Measurements from ENCODE around the gene SDK2.

Gene SDK2

DNA sequence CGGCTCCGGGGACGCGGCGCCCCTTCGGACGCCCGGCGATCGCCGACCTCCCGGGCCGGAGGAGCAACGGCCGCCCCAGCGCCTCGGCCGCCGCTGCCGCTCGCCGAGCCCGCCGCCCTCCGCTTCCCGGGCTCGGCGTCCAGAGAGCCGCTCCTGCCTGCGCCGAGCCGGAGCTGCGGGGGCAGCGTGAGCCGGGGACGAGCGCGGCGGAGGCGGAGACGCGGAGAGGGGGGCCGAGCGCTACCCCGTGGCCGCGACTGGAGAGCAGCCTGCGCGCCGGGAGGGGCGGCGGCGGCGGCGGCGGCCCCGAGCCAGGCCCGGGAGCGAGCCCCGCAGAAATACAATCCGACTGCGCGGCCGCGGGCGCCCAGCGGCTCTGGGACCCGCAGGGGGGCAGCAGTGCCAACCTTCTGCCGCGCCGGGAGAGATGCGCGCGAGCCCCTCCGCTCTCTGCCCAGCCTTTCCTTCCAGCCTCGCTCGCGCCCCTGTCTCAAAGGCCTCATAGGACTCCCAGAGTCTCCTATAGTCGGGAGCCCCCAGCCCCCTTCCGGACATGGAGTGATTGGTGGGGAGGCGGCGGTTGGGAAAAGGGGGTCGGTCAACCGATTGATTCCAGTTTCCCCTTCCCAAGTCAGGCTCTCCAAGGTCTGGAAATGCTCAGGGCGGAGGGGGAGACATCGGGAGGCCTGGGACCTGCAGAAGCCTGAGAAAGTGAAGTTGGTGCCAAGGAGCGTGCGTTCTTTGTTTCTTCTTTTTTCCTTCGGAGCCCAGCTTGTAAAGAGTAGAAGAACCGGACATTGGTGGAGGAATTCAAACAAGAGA, 1.0 kb upstream of the SDK2 start:
- no peak overlapping the region for H3K27ac Mint-ChIP-seq
- peak overlapping the region; percentile 73 for H3K4me3 Mint-ChIP-seq
- no peaks in the 10 kb centered on the region for H3K9me3 Mint-ChIP-seq
- H3K4me1 Mint-ChIP-seq: peaks cover 18% of the 10 kb centered on the region
- no peaks in the 10 kb centered on the region for H3K36me3 Mint-ChIP-seq
- no peaks in the 10 kb centered on the region for H3K27me3 Mint-ChIP-seq

DNA sequence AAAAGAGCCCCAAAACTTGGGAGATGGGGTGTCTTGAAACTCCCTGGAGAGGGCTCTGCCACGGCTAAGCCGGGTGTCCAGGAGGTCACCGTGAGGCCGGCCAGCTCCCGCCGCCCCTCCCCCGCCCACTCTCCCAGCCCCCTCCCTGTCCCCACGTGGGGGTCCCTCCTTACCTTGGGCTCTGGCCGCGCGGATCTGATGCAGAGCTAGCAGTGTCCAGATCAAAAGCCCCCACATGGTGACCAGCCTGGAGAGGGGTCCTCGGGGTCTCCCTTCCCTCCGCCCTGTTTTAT, 447 bp downstream of the SDK2 start:
- Mint-ChIP-seq H3K4me1 (peaks cover 12% of the 10 kb centered on the region), H3K9me3 (no peaks in the 10 kb centered on the region), H3K27ac (no peak overlapping the region), H3K4me3 (peak overlapping the region; percentile 89), H3K27me3 (no peaks in the 10 kb centered on the region), H3K36me3 (no peaks in the 10 kb centered on the region)

DNA sequence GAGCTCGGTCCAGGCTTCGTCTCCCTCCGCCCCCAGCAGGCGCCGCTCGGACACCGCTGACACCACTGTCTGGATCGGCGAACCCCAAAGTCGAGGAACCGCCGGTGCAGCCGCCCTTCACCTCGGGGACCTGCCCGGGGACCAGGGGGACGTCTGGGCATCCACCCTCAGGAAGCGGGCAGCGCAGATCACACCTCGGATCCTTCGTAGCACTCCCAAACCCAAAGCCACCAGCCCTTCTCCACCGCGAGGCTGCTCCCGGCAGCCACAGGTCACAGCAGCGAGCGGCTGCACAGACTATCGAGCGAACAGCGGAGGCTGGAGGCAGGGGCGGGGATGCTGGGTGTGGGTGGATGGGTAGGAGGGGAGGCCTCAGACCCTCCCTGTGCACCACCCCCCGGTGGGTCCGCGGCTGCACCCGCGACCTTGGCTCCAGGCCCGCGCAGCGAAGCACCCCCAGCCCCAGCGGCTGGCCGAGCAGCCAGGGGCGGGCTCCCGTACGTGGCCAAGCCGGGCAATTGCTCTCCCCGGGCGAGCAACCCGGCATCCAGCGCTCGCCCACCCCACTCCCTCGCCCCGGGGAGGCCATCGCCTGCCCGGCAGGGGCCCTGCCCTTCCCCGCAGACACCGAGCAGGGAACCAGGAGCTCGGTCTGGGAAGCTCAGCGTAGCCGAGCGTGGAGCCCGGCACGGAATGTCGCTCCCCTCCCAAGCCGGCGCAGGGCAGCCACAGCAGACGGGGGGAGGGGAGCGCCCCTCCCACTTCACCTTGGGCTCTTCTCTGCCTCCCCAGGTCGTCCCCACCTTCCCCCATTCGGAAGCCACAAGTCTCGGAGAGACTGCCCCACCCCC, 1.0 kb downstream of the SDK2 start:
- Mint-ChIP-seq H3K4me1 (peaks cover 12% of the 10 kb centered on the region), H3K9me3 (no peaks in the 10 kb centered on the region), H3K4me3 (peak overlapping the region; percentile 89), H3K27ac (no peak overlapping the region), H3K36me3 (no peaks in the 10 kb centered on the region), H3K27me3 (no peaks in the 10 kb centered on the region)

DNA sequence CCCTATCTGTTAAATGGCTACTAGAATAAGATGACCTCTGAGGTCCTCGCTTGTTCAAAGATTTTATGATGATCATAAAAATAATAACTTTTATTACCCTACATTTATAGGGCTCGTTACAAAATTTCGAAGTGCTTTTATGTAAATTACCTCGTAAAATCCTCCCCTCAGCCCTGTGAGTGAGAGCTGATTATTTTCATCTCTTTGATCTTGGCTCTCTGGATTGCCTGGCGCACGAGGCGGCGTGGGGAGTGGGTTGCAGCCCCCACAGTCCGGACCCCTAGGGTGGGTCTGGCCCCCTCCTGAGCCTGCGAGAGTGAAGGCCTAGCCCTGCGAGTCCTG, 1.6 kb downstream of the SDK2 start:
- H3K27ac Mint-ChIP-seq: no peak overlapping the region
- H3K36me3 Mint-ChIP-seq: no peaks in the 10 kb centered on the region
- H3K27me3 Mint-ChIP-seq: no peaks in the 10 kb centered on the region
- H3K4me1 Mint-ChIP-seq: peaks cover 12% of the 10 kb centered on the region
- H3K4me3 Mint-ChIP-seq: peak overlapping the region; percentile 75
- no peaks in the 10 kb centered on the region for H3K9me3 Mint-ChIP-seq

DNA sequence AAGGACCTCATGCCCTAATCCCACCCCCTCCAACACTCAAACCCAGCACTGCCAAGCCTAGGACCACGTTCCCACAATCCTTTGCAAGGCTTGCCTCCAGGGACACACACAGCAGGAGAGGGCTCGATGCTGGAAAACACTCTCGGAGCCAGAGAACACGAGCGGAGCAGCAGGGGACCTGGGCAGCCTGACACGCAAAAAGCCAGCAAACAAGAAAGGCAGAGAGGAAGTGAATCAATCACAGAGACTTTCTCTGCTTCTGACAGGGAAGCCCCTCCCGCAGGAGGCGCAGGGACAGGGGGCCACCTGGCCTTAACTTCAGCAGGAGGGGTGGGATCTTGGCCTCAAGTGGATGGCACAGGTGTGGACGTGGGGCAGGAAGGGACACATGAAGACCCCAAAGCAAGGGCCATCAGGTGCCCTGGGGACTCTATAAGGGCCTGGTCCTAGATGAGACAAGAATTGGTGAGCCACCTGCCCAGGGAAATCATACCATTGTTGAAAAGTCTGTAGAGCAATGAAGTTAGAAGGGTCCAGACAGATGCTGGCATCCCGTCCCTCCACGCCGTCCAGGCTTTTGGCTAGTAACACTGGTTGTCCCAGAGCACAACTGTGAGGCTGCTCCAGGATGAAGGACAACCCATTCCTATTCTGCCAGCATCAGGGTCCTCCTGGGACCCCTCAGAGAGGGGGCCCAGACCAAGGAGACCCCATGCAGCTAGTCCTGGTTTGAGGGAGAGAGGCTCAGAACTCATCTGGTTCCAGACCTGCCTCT, 2.2 kb downstream of the SDK2 start:
- peak overlapping the region; percentile 19 for H3K4me3 Mint-ChIP-seq
- H3K9me3 Mint-ChIP-seq: no peaks in the 10 kb centered on the region
- no peaks in the 10 kb centered on the region for H3K36me3 Mint-ChIP-seq
- peaks cover 12% of the 10 kb centered on the region for H3K4me1 Mint-ChIP-seq
- no peaks in the 10 kb centered on the region for H3K27me3 Mint-ChIP-seq
- H3K27ac Mint-ChIP-seq: no peak overlapping the region

DNA sequence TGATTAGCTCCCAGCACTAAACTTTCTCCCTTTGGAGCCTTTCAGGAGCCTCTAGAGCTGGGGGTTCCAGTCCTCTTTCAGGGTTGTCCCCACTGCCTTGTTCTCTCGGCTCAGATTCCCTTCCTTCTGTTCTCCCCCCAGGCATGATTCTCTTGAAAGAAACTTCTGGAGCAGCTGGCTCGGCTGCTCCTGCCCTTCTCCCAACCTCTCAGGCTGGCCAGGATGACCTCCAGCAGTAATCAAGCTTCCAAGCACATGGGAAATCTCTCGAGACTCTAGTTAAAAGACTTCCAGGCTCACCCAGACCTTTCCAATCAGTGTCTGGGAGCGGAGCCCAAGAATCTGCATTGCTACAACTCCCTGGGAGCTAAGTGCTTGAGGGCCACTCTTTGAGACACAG, 3.6 kb downstream of the SDK2 start:
- Mint-ChIP-seq H3K9me3 (no peaks in the 10 kb centered on the region), H3K27me3 (no peaks in the 10 kb centered on the region), H3K36me3 (no peaks in the 10 kb centered on the region), H3K27ac (no peak overlapping the region), H3K4me1 (peaks cover 12% of the 10 kb centered on the region), H3K4me3 (no peak overlapping the region)

DNA sequence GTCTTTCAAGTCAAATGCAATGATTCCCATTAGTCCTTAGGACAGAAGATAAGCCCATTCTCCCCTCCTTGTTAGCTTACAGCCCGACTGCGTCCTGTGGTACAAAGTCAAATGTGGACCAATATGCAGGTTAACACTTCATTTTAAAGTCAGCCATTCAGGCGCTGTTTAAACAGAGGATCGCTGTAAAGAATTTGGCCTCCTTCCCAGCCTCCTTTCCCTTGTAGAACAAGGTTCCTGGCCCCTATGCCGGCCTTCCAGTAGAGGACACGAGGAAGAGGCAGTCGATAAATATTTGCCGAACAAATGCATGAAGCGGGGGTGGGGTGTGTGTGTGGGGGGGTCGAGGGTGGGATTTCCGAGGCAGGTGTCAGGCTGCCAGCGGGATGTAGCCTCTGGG, 4.3 kb downstream of the SDK2 start:
- no peaks in the 10 kb centered on the region for H3K9me3 Mint-ChIP-seq
- no peak overlapping the region for H3K27ac Mint-ChIP-seq
- peaks cover 12% of the 10 kb centered on the region for H3K4me1 Mint-ChIP-seq
- H3K4me3 Mint-ChIP-seq: no peak overlapping the region
- no peaks in the 10 kb centered on the region for H3K27me3 Mint-ChIP-seq
- H3K36me3 Mint-ChIP-seq: no peaks in the 10 kb centered on the region

DNA sequence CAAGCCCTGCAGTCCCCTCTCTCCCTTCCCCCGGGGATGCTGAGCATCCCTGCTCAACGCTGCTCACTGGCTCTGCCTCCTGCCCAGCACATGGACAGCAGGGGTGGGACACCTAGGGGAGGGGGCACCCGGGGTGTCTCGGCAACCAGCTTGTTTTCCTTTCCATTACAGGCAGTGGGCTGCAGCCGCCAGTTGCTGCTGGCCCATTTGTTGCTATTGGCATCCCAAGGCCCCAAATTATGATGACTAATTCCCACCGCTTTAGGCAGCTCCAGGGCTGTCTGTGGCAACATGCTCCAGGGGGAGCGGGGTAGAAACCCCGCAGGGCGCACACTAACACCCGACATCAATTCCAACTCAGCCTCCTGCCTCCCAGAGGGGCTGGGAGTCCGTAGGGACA, 4.9 kb downstream of the SDK2 start:
- Mint-ChIP-seq H3K36me3 (no peaks in the 10 kb centered on the region), H3K4me3 (no peak overlapping the region), H3K27ac (no peak overlapping the region), H3K9me3 (no peaks in the 10 kb centered on the region), H3K27me3 (no peaks in the 10 kb centered on the region), H3K4me1 (peaks cover 12% of the 10 kb centered on the region)

DNA sequence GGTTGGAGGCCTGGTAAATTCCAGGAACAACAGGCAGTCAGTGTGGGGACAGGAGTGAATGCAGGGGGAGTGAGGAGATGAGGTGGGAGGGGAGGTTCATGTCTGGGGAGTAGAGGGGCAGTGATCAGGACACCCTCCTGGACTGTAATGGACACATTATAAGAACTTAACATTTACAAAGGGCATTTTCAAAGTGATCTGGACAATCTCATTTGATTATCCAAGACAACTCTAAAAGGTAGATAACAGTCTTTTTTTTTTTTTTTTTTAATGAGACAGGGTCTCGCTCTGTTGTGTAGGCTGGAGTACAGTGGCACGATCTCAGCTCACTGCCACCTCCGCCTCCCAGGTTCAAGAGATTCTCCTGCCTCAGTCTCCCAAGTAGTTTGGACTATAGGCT, 5.7 kb downstream of the SDK2 start:
- Mint-ChIP-seq H3K9me3 (no peaks in the 10 kb centered on the region), H3K27me3 (no peaks in the 10 kb centered on the region), H3K27ac (no peak overlapping the region), H3K4me3 (no peak overlapping the region), H3K36me3 (no peaks in the 10 kb centered on the region), H3K4me1 (peaks cover 12% of the 10 kb centered on the region)

DNA sequence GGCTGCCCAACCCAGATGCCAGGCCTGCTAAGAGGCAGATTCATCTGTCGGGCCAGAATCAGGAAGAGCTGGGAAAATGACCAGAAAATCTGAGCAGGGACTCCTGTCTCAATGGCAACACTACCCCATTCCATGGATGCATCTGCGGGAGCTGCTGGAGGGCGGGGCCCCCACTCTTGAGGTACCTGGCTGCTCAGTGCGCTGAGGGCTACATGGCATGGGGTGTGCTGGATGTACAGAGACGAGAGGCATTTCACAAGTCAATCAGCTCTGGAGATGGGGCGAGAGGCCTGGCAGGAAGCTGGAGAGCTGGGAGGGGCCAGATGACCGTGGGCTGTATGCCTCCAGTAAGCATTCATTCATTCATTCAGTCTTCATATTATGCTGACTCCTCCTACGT, 6.4 kb downstream of the SDK2 start:
- H3K4me1 Mint-ChIP-seq: peaks cover 10% of the 10 kb centered on the region
- H3K36me3 Mint-ChIP-seq: no peaks in the 10 kb centered on the region
- H3K9me3 Mint-ChIP-seq: no peaks in the 10 kb centered on the region
- H3K4me3 Mint-ChIP-seq: no peak overlapping the region
- H3K27me3 Mint-ChIP-seq: no peaks in the 10 kb centered on the region
- no peak overlapping the region for H3K27ac Mint-ChIP-seq

DNA sequence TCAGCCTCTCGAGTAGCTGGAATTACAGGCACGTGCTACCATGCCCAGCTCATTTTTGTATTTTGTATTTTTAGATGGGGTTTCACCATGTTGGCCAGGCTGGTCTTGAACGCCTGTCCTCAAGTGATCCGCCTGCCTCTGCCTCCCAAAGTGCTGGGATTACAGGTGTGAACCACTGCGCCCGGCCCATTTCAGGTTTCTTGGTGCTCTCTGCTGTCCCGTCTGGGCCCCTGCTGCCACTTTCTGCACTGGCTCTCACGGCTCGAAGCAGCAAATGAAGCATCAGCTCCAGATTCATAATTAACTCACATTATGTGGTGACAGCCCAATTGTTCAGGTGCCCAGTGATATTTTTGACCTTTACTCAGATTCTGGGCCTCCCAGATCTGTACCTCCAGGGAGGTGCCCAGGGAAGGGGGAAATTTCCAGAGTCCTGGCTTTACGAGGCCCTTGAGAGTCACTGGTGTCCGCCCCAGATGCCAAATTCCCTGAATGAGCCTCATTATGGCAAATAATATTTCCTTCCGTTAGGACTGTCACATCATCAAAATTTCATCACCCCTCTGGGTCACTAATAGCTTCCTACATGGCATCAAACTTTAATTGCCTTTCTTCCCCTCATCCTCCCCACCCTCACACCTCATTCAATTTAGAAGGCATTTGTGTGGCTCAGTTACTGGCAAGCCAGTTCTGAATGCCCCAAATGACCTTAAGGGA, 9.0 kb downstream of the SDK2 start:
- Mint-ChIP-seq H3K27ac (no peak overlapping the region), H3K27me3 (no peaks in the 10 kb centered on the region), H3K9me3 (no peaks in the 10 kb centered on the region), H3K4me1 (no peaks in the 10 kb centered on the region), H3K4me3 (no peak overlapping the region), H3K36me3 (no peaks in the 10 kb centered on the region)

DNA sequence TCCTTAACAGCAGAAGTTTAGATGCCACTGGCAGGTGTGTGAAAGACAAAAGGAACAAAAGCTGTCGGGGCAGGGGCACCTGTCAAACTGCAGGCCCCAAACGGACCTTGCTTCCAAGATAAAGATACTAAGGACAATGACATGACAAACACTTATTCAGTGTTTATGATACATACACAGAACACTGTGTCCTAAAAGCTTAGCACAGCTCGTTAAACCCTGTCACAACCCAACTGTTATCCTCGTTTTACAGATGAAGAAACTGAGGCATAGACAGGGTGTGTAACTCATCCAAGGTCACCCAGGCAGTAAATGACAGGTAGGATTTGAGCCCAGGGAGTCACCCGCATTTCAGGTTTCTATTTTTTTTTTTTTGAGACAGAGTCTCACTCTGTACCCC, 9.6 kb downstream of the SDK2 start:
- no peaks in the 10 kb centered on the region for H3K4me1 Mint-ChIP-seq

DNA sequence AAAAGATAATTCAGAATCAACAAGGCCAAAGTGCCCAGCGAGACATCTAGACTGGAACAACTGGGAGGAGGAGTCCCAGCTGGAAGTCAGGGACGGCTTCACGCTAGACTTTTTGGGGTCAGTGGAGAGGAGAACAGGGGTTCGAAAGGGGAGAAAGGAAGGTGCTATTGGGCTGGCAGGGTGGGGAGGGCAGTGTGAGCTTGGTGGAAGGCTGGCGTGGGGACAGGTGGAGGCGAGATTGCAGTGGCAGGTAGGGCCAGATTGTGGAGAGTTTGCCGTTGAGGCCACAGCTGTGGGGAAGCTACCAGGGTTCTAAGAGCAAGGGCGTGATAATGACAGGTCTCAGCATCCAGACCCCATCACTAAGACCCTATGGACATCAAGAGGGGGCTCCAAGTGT, 10.5 kb downstream of the SDK2 start:
- Mint-ChIP-seq H3K9me3 (no peaks in the 10 kb centered on the region), H3K4me1 (no peaks in the 10 kb centered on the region), H3K4me3 (no peak overlapping the region), H3K27ac (no peak overlapping the region), H3K36me3 (no peaks in the 10 kb centered on the region), H3K27me3 (no peaks in the 10 kb centered on the region)

More for the DNA sequence above, 9.6 kb downstream of the SDK2 start:
- Mint-ChIP-seq H3K27ac (no peak overlapping the region), H3K27me3 (no peaks in the 10 kb centered on the region), H3K36me3 (no peaks in the 10 kb centered on the region), H3K4me3 (no peak overlapping the region), H3K9me3 (no peaks in the 10 kb centered on the region)

DNA sequence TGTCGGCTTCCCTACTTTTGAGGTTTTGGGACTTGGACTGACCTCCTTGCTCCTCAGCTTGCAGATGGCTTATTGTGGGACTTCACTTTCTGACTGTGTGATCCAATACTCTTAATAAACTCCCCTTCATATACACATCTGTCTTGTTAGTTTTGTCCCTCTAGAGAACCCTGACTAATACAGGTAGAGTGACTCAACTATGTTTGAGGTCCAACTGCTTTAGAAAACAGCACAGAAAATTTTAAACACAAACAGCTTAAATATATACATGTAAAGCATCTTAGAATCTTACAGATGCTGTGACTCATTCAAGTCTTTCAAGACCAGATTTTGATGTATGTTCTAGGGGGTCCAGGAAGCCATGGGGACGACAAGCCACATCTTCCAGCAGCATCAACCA, 11.7 kb downstream of the SDK2 start:
- H3K4me3 Mint-ChIP-seq: no peak overlapping the region
- H3K27ac Mint-ChIP-seq: no peak overlapping the region
- H3K27me3 Mint-ChIP-seq: no peaks in the 10 kb centered on the region
- H3K9me3 Mint-ChIP-seq: no peaks in the 10 kb centered on the region
- no peaks in the 10 kb centered on the region for H3K36me3 Mint-ChIP-seq
- H3K4me1 Mint-ChIP-seq: no peaks in the 10 kb centered on the region

DNA sequence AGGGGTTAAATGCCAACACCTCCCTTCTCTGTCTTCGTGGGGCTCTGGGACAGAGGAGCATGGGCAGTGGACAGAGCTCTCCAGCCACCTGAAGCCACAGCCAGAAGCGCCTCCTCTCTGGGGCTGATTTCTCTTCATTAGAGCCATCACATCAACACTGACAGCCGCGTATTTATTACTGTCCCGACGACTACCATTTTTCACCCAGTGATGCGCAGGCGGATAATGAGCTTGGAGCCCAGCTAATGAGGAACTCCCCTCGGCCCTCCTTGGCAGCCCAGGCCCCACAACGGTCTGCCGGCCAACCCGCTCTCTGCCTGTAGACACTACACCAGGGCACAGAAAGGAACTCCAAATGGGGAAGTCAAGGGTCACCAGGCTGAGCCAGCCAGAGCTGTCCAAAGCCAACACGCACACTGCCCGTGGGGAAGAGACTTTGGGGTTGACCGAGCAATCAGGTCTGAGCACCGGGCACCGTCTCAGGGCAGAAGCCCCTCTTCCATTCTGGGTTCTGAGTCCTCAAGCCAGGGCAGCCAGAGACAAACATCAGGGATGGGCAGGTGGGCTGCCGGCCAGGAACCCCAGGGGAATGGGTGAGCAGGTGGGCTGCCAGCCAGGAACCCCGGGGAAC, 13.2 kb downstream of the SDK2 start:
- Mint-ChIP-seq H3K27ac (no peak overlapping the region), H3K9me3 (no peaks in the 10 kb centered on the region), H3K27me3 (no peaks in the 10 kb centered on the region), H3K36me3 (no peaks in the 10 kb centered on the region), H3K4me1 (no peaks in the 10 kb centered on the region), H3K4me3 (no peak overlapping the region)

All from activated naive CD4-positive, alpha-beta T cell treated with anti-CD3 and anti-CD28 coated beads, Interleukin-2, amount 50 U/mL, for 24 hours (primary cell).